GM12891 (cell line): ENCODE results near the gene SPON1.

Experiments used
- POLR2A ChIP-seq: IDR thresholded peaks from 2 replicates; pipeline ENCODE4 v1.6.1; 2011; ENCODE audit warnings: low read depth, low read length, control low read depth
- POLR2AphosphoS5 ChIP-seq: IDR thresholded peaks from 2 replicates; pipeline ENCODE4 v1.6.1; 2011; ENCODE audit warnings: low read depth, low read length, control low read depth

- TF ChIP-seq POLR2A = no peak
- TF ChIP-seq POLR2AphosphoS5 = no peak
Observed at GRCh38 chr11:14230407-14230806, 267.9 kb downstream of the SPON1 start.
